ENCODE data around the gene ECE2. TPM values are rescaled to one million over a fixed set of nuclear protein-coding genes. Genes with fewer than 3 reads are reported as not detected.
"Not testable (repeated sequence)": the region's sequence is repeated elsewhere in the genome, so short reads cannot be mapped to it uniquely, and the experiment has no call there.

Gene ECE2
- total and polyA plus RNA-seq, 5 experiments from 2014 or later = not detected

GRCh38 chr3:184259878-184260723 lies 15.7 kb upstream of the ECE2 start:
- peak overlapping the region in 4 of 10 donors; percentile 22 to 87 (median 74) for H3K27ac Mint-ChIP-seq
- peaks cover 5 to 13% (median 9%) of the 10 kb centered on the region in 3 donors for H3K36me3 Mint-ChIP-seq
- peaks cover 0 to 4% (median 0%) of the 10 kb centered on the region in 9 donors for H3K9me3 Mint-ChIP-seq
- ATAC-seq (peak; percentile 66 to 70), DNase-seq (peak in 7 of 10 donors; percentile 16 to 63 (median 43))
- peaks cover 12 to 24% (median 23%) of the 10 kb centered on the region in 4 donors for H3K4me1 Mint-ChIP-seq
- POLR2A ChIA-PET = interaction anchor here (0.6 to 0.8 kb wide), 2 partner anchors 55 to 111 kb away, joined by 3 to 4 read pairs; no protein-coding TSS in a partner anchor
- H3K27me3 Mint-ChIP-seq = peaks cover 15 to 50% (median 32%) of the 10 kb centered on the region in 5 donors
- peak overlapping the region; percentile 71 to 89 (median 83) for H3K4me3 Mint-ChIP-seq

- peaks cover 0 to 4% (median 0%) of the 10 kb centered on the region in 9 donors for H3K9me3 Mint-ChIP-seq
- peak overlapping the region; percentile 67 to 89 (median 83) for H3K4me3 Mint-ChIP-seq
- ATAC-seq (peak in 1 of 2 donors; percentile 2), DNase-seq (no peak)
- H3K27ac Mint-ChIP-seq = peak overlapping the region in 3 of 10 donors; percentile 73 to 87 (median 76)
- peaks cover 5 to 13% (median 9%) of the 10 kb centered on the region in 3 donors for H3K36me3 Mint-ChIP-seq
- POLR2A ChIA-PET = interaction anchor here (0.6 to 0.8 kb wide), 2 partner anchors 55 to 111 kb away, joined by 3 to 4 read pairs; no protein-coding TSS in a partner anchor
- H3K27me3 Mint-ChIP-seq = peaks cover 16 to 54% (median 33%) of the 10 kb centered on the region in 5 donors
- H3K4me1 Mint-ChIP-seq = peaks cover 12 to 24% (median 23%) of the 10 kb centered on the region in 4 donors
Observed at GRCh38 chr3:184260724-184261269, 15.0 kb upstream of the ECE2 start.

- POLR2A ChIA-PET = no interaction called here
- peaks cover 19 to 58% (median 33%) of the 10 kb centered on the region in 5 donors for H3K27me3 Mint-ChIP-seq
Observed at GRCh38 chr3:184261270-184261853, 14.5 kb upstream of the ECE2 start, which contains the start of gene CAMK2N2. Gene CAMK2N2, minus strand, starts transcription at chr3:184261553. Its CDS starts 268 bp downstream, at chr3:184261285.

GRCh38 chr3:184261854-184262763 lies 13.7 kb upstream of the ECE2 start:
- ATAC-seq (peak; percentile 33 to 38), DNase-seq (no peak)
- Mint-ChIP-seq H3K4me1 (peaks cover 12 to 24% (median 23%) of the 10 kb centered on the region in 4 donors), H3K36me3 (peaks cover 7 to 13% (median 11%) of the 10 kb centered on the region in 3 donors), H3K27me3 (peaks cover 19 to 61% (median 34%) of the 10 kb centered on the region in 5 donors), H3K4me3 (peak overlapping the region; percentile 67 to 90 (median 84)), H3K27ac (peak overlapping the region in 5 of 10 donors; percentile 7 to 76 (median 29)), H3K9me3 (peaks cover 0 to 4% (median 0%) of the 10 kb centered on the region in 9 donors)
- POLR2A ChIA-PET = no interaction called here

More at GRCh38 chr3:184261270-184261853, 14.5 kb upstream of the ECE2 start, which contains the start of gene CAMK2N2:
- Mint-ChIP-seq H3K27ac (peak within 1 kb of the TSS in 6 of 10 donors; percentile 22 to 87 (median 74)), H3K4me1 (peaks cover 12 to 24% (median 23%) of the 10 kb centered on the region in 4 donors), H3K4me3 (peak within 1 kb of the TSS; percentile 67 to 90 (median 84)), H3K36me3 (peaks cover 5 to 13% (median 11%) of the 10 kb centered on the region in 3 donors), H3K9me3 (peaks cover 0 to 4% (median 0%) of the 10 kb centered on the region in 9 donors)
- DNase-seq = peak in 3 of 10 donors; percentile 20 to 46 (median 22)
- peak; percentile 38 to 54 for ATAC-seq

GRCh38 chr3:184262764-184263179 lies 13.1 kb upstream of the ECE2 start:
- Mint-ChIP-seq H3K36me3 (peaks cover 10 to 13% (median 11%) of the 10 kb centered on the region in 3 donors), H3K4me3 (peak overlapping the region in 7 of 10 donors; percentile 50 to 69 (median 61)), H3K9me3 (peaks cover 0 to 5% (median 0%) of the 10 kb centered on the region in 9 donors), H3K4me1 (peaks cover 12 to 24% (median 23%) of the 10 kb centered on the region in 4 donors), H3K27ac (no peak overlapping the region), H3K27me3 (peaks cover 24 to 68% (median 41%) of the 10 kb centered on the region in 5 donors)
- ATAC-seq (no peak), DNase-seq (no peak)
- POLR2A ChIA-PET = no interaction called here

- H3K9me3 Mint-ChIP-seq, H3K4me3 Mint-ChIP-seq, H3K4me1 Mint-ChIP-seq, DNase-seq, POLR2A ChIA-PET, ATAC-seq, H3K27ac Mint-ChIP-seq, H3K36me3 Mint-ChIP-seq: not testable (repeated sequence)
- peaks cover 15 to 63% (median 37%) of the 10 kb centered on the region in 5 donors for H3K27me3 Mint-ChIP-seq
Observed at GRCh38 chr3:184267249-184267648, 8.6 kb upstream of the ECE2 start.

GRCh38 chr3:184272269-184272668 lies 3.6 kb upstream of the ECE2 start:
- DNase-seq = no peak
- no peak for ATAC-seq
- H3K9me3 Mint-ChIP-seq = peaks cover 0 to 7% (median 0%) of the 10 kb centered on the region in 9 donors
- H3K27me3 Mint-ChIP-seq = peaks cover 21 to 68% (median 43%) of the 10 kb centered on the region in 5 donors
- H3K4me1 Mint-ChIP-seq = peaks cover 4 to 7% (median 6%) of the 10 kb centered on the region in 4 donors
- POLR2A ChIA-PET = interaction anchor here (0.6 kb wide), 1 partner anchor 995 kb away, joined by 4 read pairs; no protein-coding TSS in a partner anchor
- peak overlapping the region in 1 of 10 donors; percentile 59 for H3K27ac Mint-ChIP-seq
- H3K4me3 Mint-ChIP-seq = no peak overlapping the region
- peaks cover 1 to 7% (median 2%) of the 10 kb centered on the region in 3 donors for H3K36me3 Mint-ChIP-seq

GRCh38 chr3:184275381-184275701 lies 481 bp upstream of the ECE2 start:
- peaks cover 0 to 7% (median 0%) of the 10 kb centered on the region in 9 donors for H3K9me3 Mint-ChIP-seq
- POLR2A ChIA-PET = no interaction called here
- H3K36me3 Mint-ChIP-seq = peaks cover 0 to 7% (median 0%) of the 10 kb centered on the region in 3 donors
- no peak for ATAC-seq
- no peak overlapping the region for H3K27ac Mint-ChIP-seq
- no peak for DNase-seq
- peaks cover 20 to 63% (median 45%) of the 10 kb centered on the region in 5 donors for H3K27me3 Mint-ChIP-seq
- H3K4me3 Mint-ChIP-seq = peak overlapping the region in 7 of 10 donors; percentile 18 to 76 (median 51)
- H3K4me1 Mint-ChIP-seq = peaks cover 4 to 7% (median 6%) of the 10 kb centered on the region in 4 donors

- no peak overlapping the region for H3K4me3 Mint-ChIP-seq
- peaks cover 0 to 2% (median 0%) of the 10 kb centered on the region in 9 donors for H3K9me3 Mint-ChIP-seq
- POLR2A ChIA-PET = no interaction called here
- no peak overlapping the region for H3K27ac Mint-ChIP-seq
- DNase-seq (no peak), ATAC-seq (no peak)
- H3K27me3 Mint-ChIP-seq = peaks cover 20 to 52% (median 41%) of the 10 kb centered on the region in 5 donors
- H3K4me1 Mint-ChIP-seq = peaks cover 4 to 7% (median 6%) of the 10 kb centered on the region in 4 donors
- peaks cover 0 to 7% (median 0%) of the 10 kb centered on the region in 3 donors for H3K36me3 Mint-ChIP-seq
Observed at GRCh38 chr3:184277366-184277765, 1.5 kb downstream of the ECE2 start.

- POLR2A ChIA-PET = no interaction called here
- DNase-seq = no peak
- no peak for ATAC-seq
- H3K4me3 Mint-ChIP-seq = no peak overlapping the region
- H3K36me3 Mint-ChIP-seq = no peaks in the 10 kb centered on the region
- H3K27ac Mint-ChIP-seq = no peak overlapping the region
- H3K9me3 Mint-ChIP-seq = no peaks in the 10 kb centered on the region
- H3K4me1 Mint-ChIP-seq = no peaks in the 10 kb centered on the region
- H3K27me3 Mint-ChIP-seq = peaks cover 15 to 39% (median 21%) of the 10 kb centered on the region in 5 donors
Observed at GRCh38 chr3:184282941-184283340, 7.1 kb downstream of the ECE2 start.

GRCh38 chr3:184283681-184284080 lies 7.9 kb downstream of the ECE2 start:
- H3K4me1 Mint-ChIP-seq = no peaks in the 10 kb centered on the region
- DNase-seq (no peak), ATAC-seq (no peak)
- no peak overlapping the region for H3K27ac Mint-ChIP-seq
- no peak overlapping the region for H3K4me3 Mint-ChIP-seq
- POLR2A ChIA-PET = no interaction called here
- H3K9me3 Mint-ChIP-seq = no peaks in the 10 kb centered on the region
- peaks cover 13 to 34% (median 18%) of the 10 kb centered on the region in 5 donors for H3K27me3 Mint-ChIP-seq
- no peaks in the 10 kb centered on the region for H3K36me3 Mint-ChIP-seq
